A549 (cell line): ENCODE data around the gene CELF4.

Experiments
- CEBPB ChIP-seq, 2 experiments: fragments of >200 bp in 1 of 2; sonication (Bioruptor Twin) in 1 of 2; formaldehyde crosslinking in 1 of 2; IDR thresholded peaks; 2 replicates each; pipeline ENCODE4 v1.6.1; 2012 to 2016
- CHD2 ChIP-seq: fragments of 150-350 bp; IDR thresholded peaks from 2 replicates; pipeline ENCODE4 v1.6.1; 2014; ENCODE audit warnings: low read length; ENCODE audit not compliant: partially characterized antibody
- CTCF ChIP-seq: fragments of >200 bp; sonication (Bioruptor Twin); formaldehyde crosslinking; IDR thresholded peaks from 3 replicates; pipeline ENCODE4 v1.5.1; 2016
- ESRRA ChIP-seq: fragments of 150-350 bp; IDR thresholded peaks from 2 replicates; pipeline ENCODE4 v1.6.1; 2014; ENCODE audit warnings: mild to moderate bottlenecking, low read length, borderline replicate concordance
- MAFK ChIP-seq: fragments of 450-650 bp; IDR thresholded peaks from 2 replicates; pipeline ENCODE4 v1.6.1; 2014; ENCODE audit not compliant: partially characterized antibody
- MAZ ChIP-seq: fragments of 150-350 bp; IDR thresholded peaks from 2 replicates; pipeline ENCODE4 v1.6.1; 2014; ENCODE audit warnings: antibody characterized with exemption, low read depth, low read length, borderline replicate concordance
- POLR2A ChIP-seq: IDR thresholded peaks from 2 replicates; pipeline ENCODE4 v1.6.1; 2012; ENCODE audit warnings: mild to moderate bottlenecking, low read length
- POLR2AphosphoS2 ChIP-seq: conservative IDR thresholded peaks from 2 replicates; pipeline ENCODE4 v1.6.1; 2012; ENCODE audit warnings: low read length, improper control_type of control experiment, inconsistent platforms
- RAD21 ChIP-seq, 2 experiments: fragments of >200 bp in 1 of 2; sonication (Bioruptor Twin) in 1 of 2; formaldehyde crosslinking in 1 of 2; IDR thresholded peaks in 1 of 2; conservative IDR thresholded peaks in 1 of 2; 2 replicates in 1 of 2; 3 replicates in 1 of 2; pipeline ENCODE4 v1.6.1; 2012 to 2018; ENCODE audit warnings: inconsistent platforms in 1 of 2
- RNF2 ChIP-seq: fragments of 200-600 bp; sonication (generic); IDR thresholded peaks from 2 replicates; pipeline ENCODE4 v1.6.1; 2016; ENCODE audit warnings: low read depth, mild to moderate bottlenecking, antibody characterized with exemption, moderate library complexity, borderline replicate concordance
- ZC3H11A ChIP-seq: fragments of 450-650 bp; IDR thresholded peaks from 2 replicates; pipeline ENCODE4 v1.6.1; 2014; ENCODE audit warnings: antibody characterized with exemption, mild to moderate bottlenecking

- TF ChIP-seq RNF2 (no peak), POLR2AphosphoS2 (no peak), CTCF (no peak), MAZ (no peak), ZC3H11A (no peak), POLR2A (no peak), ESRRA (no peak), CHD2 (no peak), MAFK (no peak), RAD21 (conservative IDR thresholded peaks at IDR 0.05 in 1 of 2, IDR thresholded peaks at IDR 0.05 in 1 of 2) (no peak), CEBPB (IDR thresholded peaks at IDR 0.05) (no peak)
These were observed 187.1 kb downstream of the CELF4 start for GRCh38 chr18:37378336-37379010.
